Measurements from ENCODE around the gene NAT9.

The NAT9 gene

DNA sequence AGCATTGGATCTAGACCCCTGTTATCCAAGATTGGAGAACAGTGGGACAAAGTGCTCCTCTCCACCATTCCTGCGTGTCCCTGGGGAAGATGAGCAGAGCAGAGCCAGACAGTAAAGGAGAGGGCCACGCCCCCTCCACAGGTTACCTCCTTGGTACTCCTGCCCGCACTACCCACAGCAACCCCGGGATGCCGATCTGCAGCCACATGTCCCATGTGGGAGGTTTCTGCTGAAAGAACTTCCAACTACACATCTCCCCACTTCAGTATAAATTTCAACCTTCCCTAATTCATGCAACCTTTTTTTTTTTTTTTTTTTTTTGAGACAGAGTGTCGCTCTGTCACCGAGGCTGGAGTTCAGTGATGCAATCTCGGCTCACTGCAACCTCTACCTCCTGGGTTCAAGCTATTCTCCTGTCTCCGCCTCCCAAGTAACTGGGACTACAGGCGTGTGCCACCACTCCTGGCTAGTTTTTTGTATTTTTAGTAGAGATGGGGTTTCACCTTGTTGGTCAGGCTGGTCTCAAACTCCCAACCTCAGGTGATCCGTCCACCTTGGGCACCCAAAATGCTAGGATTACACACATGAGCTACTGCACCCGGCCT is 36.8 kb downstream of the NAT9 start:
- no peak overlapping the region for H3K4me3 ChIP-seq (ENCODE audit: control insufficient read depth, low read depth, low read length)
- TF ChIP-seq, protein P1, sequence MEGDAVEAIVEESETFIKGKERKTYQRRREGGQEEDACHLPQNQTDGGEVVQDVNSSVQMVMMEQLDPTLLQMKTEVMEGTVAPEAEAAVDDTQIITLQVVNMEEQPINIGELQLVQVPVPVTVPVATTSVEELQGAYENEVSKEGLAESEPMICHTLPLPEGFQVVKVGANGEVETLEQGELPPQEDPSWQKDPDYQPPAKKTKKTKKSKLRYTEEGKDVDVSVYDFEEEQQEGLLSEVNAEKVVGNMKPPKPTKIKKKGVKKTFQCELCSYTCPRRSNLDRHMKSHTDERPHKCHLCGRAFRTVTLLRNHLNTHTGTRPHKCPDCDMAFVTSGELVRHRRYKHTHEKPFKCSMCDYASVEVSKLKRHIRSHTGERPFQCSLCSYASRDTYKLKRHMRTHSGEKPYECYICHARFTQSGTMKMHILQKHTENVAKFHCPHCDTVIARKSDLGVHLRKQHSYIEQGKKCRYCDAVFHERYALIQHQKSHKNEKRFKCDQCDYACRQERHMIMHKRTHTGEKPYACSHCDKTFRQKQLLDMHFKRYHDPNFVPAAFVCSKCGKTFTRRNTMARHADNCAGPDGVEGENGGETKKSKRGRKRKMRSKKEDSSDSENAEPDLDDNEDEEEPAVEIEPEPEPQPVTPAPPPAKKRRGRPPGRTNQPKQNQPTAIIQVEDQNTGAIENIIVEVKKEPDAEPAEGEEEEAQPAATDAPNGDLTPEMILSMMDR (IDR thresholded peaks at IDR 0.05; ENCODE audit: control insufficient read depth, insufficient read depth, low read depth, low read length, missing control alignments) = no peak
- no peak for DNase-seq (ENCODE audit: low read depth)

DNA sequence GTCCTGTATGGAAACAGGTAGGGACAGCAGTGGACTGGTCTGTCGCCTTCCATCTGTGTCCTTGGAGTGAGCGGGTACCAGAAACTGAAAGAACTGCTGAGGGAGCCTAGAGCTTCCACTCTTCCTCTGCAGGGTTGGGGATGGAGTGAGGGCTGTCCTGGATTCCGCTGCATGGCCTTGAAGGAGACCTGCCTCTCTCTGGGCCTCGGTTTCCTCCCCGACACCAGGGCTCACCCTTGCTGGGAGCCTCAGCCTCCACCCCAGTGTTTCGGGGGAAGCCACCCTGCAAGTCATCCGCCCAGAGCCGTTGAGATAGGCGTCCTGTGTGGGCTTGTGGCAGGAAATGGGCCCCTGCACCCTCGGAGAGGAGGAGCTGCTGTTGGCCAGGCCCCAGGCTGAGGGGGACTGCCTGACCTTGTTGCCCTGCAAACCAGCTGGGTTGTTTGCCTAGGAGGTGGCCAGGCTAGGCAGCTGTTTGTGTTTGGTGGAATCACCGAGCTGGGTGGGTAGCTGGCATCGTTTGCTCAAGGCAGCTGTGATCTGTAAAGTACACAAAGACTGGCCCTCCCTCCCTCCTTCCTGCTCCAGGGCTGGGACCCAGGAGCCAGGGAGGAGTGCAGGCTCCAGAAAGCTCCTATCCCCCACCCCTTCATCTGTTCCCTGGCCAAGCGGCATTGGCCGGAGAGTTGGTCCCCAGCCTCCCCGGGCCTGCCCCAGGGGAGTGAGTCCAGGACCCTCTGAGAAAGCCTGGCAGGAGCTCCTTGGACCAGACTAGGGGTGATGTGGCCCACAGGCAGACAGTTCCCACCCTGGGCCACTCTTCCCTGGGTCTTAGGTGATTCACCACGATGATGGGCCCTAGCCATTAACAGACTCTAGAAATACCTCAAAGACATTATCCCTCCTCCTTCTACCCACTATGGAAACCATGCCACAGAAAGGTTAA is 37.8 kb downstream of the NAT9 start:
- H3K4me3 ChIP-seq (ENCODE audit: control insufficient read depth, low read depth, low read length) = no peak overlapping the region
- no peak for DNase-seq (ENCODE audit: low read depth)
- TF ChIP-seq, protein P1 (IDR thresholded peaks at IDR 0.05; ENCODE audit: control insufficient read depth, insufficient read depth, low read depth, low read length, missing control alignments) = no peak

DNA sequence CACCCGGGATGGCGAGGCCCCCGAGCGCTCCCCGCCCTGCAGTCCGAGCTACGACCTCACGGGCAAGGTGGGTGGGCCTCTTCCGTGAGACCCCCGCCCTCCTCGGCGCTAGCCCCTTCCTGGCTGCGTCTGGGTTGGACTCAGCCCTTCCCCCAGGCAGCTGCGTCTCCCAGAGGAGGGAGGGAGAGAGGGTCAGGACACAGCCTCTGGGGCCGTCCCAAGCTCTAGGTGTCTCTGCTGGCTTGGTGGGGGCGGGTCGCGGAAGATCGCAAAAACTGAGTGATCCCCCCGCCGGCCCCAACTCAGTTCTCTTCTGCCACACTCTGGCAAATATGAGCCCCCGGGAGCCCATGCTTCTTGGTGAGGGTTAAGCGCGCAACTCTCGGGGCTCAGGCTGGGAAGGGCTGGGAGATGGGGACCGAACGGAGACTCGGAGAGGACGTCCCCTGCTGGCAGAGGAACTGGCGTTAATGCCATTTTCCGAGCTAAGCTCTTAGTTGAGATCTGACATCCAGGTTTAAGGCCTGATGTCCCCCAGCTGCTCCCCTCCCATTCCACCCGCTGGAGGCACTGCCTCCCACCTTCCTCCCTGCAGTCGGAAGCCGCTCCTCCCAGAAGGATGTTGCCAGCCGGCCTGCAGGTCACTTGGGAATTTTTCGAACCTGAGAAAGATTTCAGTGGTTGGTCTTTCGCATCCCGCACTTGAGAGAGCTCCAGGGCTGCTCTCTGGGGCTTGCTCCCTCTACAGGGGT is 38.7 kb downstream of the NAT9 start:
- DNase-seq (ENCODE audit: low read depth) = no peak
- TF ChIP-seq, protein P1 (IDR thresholded peaks at IDR 0.05; ENCODE audit: control insufficient read depth, insufficient read depth, low read depth, low read length, missing control alignments) = peak; percentile 38
- no peak overlapping the region for H3K4me3 ChIP-seq (ENCODE audit: control insufficient read depth, low read depth, low read length)

DNA sequence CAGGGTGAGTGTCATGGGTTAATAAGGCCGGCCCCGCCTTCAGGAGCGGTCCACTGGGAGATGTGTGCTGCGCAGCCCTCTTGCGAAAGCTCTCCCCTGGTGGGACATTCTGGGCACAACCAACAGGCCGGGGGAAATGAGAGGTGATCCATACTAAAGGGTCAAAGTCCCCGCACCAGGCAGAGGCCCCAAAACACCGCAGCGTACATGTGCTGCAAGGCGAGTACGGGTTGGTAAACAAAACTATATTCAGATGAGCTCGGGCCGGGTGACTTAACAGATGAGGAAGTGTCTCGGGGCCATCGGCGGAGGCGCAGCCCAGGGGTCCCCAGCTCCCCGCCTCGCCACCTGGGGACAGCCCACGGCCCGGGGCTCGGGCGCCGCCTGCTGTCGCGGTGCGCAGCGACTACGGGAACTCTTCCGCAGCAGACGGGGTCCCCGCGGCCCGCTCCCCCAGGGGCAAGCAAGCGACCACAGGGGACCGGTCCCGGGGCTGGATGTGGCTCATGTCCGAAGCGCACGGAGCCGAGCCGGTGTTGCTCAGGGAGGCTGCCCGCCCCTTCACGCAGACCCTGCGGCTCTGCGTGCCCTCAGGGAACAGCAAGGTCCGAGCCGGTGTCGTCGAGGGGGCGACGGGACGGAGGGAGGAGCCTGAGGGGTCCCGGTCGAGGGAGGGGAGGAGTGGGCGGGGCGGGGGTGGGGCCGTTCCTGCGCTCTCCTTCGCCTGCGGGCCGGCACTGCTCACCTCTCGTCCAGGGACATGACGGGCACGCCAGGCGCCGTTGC is 39.4 kb downstream of the NAT9 start, which contains the start of gene RAB37:
Gene RAB37 (plus strand): TSS at position 744 of the 786 bp plus-strand sequence. CDS start 17 bp downstream, at position 761.
- H3K4me3 ChIP-seq (ENCODE audit: control insufficient read depth, low read depth, low read length) = no peak within 1 kb of the TSS
- DNase-seq (ENCODE audit: low read depth) = no peak

DNA sequence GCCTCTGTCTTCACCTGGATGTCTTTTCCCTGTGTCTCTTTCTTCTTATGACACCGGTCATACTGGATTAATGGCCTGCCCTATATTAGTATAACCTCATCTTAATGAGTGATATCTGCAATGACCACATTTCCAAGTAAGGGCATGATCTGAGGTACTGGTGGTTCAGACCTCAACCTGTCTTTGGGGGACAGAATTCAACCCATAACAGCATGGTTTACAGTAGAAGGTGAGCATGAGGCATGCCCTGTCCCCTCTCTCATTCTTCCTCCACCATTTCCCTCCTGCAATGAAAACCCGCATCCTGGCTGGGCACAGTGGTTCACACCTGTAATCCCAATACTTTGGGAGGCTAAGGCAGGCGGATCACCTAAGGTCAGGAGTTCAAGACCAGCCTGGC is 41.9 kb downstream of the NAT9 start:
- no peak for DNase-seq (ENCODE audit: low read depth)
- TF ChIP-seq, protein P1 (IDR thresholded peaks at IDR 0.05; ENCODE audit: control insufficient read depth, insufficient read depth, low read depth, low read length, missing control alignments) = no peak
- no peak overlapping the region for H3K4me3 ChIP-seq (ENCODE audit: control insufficient read depth, low read depth, low read length)

More for the DNA sequence above, 39.4 kb downstream of the NAT9 start, which contains the start of gene RAB37:
- TF ChIP-seq, protein P1 (IDR thresholded peaks at IDR 0.05; ENCODE audit: control insufficient read depth, insufficient read depth, low read depth, low read length, missing control alignments) = peak; percentile 7
